GM18502 (cell line): ENCODE results near the gene PPWD1.
"Not testable (repeated sequence)": the region's sequence is repeated elsewhere in the genome, so short reads cannot be mapped to it uniquely, and the experiment has no call there.

ENCODE experiments used
- ATAC-seq: cut with Tn5 transposase; IDR thresholded peaks from one replicate; pipeline ENCODE4 v1.9.1; 2021; ENCODE audit warnings: mild to moderate bottlenecking; ENCODE audit not compliant: unreplicated experiment, poor library complexity

Gene PPWD1

DNA sequence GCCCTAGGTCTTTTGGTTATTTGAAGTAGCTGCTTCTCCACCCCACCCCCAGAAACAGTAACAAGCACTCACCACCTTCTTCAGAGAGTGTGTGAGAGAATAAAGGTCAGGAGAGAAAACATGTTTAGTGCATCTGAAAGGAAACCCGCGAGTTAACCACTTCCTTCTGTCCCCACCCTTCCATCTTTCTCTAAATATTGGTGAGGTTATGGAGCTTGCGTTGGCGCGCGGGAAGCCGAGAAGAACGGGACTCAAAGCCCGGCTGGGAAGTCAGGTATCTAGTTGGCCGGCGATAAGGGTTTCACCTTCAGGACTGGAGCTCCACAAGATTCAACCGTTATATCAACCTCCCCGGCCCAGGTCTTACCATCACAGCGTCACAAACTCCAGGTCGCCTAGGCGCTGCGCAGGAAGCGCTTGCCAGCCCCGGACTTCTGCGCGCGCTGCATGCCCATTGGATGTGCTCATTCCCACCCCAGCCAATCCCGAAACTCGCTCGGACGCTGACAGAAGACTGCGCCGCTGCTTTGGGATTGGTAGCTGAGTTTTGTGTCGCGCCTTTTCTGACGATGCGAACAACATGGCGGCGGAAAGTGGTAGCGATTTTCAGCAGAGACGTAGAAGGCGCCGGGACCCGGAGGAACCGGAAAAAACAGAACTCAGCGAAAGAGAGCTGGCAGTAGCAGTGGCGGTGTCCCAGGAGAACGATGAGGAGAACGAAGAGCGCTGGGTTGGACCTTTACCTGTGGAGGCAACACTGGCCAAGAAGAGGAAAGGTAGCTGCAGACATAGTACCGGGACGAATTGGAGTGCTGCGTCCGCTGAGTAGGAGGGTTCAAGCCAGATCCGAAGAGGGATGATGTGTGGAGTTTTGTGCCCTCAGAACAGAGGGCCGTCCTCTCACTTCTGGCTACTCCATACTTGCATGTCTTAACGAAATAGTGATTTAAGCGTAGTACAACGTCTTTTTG, at the start of gene PPWD1, which contains the start of gene CENPK:
Gene PPWD1 (plus strand): TSS at position 566 of the 971 bp plus-strand sequence. CDS start 15 bp downstream, at position 581.
Gene CENPK (minus strand): TSS at position 438 of the 971 bp plus-strand sequence. CDS start 8,261 bp downstream, outside the sequence.
- ATAC-seq: peak; percentile 99

DNA sequence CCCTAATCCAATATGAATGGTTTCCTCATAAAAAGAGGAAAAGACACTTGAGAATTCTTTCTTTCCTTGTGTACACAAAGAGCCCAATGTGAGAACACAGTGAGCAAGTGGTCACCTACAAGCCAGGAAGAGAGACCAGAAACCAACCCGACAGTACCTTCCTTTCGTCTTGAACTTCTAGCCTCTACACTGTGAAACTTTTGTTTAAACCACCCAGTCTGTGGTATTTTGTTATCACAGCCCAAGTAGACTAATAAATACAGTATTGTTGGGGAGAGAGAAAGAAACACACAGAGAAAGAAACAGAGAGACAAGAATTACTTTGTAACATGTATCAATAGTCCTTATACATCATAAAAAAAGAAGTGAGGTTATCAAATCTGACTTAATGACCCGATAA, 37.4 kb upstream of the PPWD1 start:
- ATAC-seq: no peak

DNA sequence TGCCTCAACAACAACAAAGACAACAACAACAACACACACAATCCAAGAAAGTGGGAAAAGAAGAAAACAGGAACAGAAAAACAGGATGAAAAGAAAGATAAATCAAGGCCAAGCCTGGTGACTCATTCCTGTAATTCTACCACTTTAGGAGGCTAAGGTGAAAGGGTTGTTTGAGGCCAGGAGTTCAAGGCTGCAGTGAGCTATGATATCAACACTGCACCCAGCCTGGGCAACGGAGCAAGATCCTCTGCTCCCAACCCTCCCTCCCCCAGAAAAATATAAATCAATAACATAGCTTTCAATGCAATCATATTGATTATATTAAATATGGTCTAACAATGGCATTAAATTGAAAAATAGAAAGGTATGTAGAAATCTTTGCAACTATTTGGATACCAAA, 32.2 kb upstream of the PPWD1 start:
- no peak for ATAC-seq

DNA sequence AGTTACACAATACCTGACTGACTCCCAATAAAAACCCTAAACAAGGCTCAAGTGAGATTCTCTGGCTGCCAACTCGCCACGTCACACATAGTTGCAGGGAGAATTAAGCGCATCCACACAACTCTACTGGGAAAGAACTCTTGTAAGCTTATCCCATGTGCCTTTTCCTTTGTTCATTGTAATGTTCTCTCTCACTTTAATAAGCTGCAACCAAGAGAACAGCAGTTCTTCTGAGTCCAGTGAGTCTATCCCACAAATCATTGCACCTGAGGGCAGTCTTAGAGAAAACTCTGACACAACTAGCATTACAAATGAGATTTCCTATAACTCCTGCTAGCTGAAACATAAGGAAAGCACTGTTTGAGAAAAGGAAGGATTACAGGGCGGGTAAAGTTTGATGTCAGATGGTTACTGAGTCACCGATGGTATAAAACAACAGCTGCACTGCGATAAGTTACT, 27.5 kb upstream of the PPWD1 start:
- no peak for ATAC-seq

DNA sequence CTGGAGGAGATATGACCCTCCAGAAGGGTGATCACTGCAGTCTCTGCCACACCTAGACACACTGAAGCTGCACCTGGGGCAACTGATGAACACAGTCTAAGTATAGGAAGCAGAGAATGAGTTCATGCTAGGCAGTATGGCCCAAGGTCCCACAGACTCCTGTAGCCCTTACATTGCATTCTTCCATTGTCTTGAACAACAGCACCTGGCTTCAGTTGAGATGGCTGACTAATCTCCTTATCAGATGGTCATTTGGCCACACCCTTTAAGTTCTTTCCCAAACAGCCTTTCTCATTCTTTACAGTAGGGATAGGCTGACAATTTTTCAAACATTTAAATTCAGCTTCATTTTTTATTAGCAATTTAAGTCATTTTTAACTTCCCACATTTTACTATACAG, 23.3 kb upstream of the PPWD1 start:
- ATAC-seq: no peak

DNA sequence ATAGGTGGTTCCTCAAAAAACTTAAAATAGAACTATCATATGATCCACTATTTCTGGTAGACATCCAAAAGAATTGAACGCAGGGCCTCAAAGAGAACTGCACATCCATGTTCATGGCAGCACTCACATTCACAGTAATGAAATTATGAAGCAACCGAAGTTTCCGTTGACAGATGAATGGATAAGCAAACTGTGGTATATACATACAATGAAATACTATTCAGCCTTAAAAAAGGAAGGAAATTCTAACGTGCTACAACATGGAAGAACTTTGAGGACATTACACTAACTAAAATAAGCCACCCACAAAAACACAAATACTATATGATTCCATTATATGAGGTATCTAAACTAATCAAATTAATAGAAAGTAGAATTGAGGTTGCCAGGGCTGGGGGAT, 18.6 kb upstream of the PPWD1 start:
- no peak for ATAC-seq

DNA sequence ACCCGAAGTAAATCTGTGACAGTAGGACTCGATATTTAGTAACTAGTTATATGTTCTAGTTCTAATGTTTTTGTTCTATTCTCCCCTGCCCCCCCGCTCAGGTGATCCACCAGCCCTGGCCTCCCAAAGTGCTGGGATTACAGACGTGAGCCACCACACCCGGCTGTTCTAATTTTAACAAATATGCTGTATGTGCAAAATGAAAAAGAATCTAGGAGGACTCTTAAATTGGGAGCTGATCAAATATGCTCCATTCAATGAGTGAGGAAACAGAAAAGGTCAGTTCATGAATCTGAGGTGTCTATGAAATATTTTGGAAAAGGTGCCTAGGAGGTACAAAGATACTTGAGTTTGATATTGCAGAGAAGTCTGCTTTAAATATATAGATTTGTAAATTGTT, 17.0 kb upstream of the PPWD1 start:
- ATAC-seq: no peak

DNA sequence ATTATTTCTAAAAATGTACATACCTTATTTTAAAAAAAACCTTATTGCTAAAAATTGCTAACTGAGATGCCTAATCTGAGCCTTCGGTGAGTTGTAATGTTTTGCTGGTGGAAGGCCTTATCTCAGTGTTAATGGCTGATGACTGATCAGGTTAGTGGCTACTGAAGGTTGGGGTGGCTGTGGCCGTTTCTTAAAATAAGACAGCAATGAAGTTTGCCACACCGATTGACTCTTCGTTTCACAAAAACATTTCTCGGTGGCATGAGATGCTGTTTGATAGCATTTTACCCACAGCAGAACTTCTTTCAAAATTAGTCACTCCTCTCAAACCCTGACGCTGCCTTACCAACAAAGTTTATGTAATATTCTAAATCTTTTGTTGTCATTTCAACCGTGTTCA, 14.8 kb upstream of the PPWD1 start:
- no peak for ATAC-seq

DNA sequence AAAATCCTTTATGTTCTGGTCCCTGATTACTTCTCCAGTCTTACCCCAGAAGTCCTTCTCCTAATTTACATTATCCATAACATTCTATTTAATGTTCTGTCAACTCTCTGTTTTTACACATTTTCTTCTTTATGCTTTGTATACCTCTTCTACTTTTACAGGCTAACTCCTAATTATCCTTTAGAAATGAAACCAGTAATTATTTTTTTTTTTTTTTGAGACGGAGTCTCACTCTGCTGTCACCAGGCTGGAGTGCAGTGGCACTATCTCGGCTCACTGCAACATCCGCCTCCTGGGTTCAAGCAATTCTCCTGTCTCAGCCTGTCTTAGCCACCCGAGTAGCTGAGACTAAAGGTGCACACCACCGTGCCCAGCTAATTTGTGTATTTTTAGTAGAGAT, 9.2 kb upstream of the PPWD1 start:
- no peak for ATAC-seq

DNA sequence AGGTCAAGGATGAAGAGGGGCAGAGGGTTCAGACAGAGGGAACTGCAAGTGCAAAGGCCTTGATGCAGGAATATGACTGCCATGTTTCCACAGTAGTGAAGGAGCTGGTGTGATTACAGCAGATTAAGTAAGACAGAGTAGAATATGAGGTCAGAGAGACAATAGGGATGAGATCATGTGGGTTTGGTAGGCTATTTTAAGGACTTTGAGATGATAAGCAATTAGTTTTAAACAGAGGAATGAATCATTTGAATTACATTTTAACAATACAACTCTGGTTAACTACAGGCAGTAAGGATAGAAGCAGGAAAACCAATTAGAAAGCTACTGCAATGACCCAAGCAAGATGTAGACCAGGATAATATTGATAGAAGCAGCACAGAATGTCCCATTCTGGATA, 7.8 kb upstream of the PPWD1 start:
- no peak for ATAC-seq

DNA sequence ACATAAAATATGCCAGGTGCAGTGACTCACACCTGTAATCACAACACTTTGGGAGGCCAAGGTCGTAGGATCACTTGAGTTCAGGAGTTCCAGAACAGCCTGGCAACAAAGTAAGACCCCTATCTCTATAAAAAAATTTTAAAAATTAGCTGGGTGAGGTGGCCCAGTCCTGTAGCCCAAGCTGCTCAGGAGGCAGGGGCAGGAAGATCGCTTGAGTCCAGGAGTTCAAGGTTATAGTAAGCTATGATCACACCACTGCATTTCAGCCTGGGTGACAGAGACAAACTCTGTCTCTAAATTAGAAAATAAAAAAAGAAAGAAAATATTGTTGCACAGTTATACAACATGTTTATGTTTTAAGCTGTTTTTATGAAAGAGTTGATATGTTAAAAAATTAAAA, 6.9 kb upstream of the PPWD1 start:
- ATAC-seq: no peak

DNA sequence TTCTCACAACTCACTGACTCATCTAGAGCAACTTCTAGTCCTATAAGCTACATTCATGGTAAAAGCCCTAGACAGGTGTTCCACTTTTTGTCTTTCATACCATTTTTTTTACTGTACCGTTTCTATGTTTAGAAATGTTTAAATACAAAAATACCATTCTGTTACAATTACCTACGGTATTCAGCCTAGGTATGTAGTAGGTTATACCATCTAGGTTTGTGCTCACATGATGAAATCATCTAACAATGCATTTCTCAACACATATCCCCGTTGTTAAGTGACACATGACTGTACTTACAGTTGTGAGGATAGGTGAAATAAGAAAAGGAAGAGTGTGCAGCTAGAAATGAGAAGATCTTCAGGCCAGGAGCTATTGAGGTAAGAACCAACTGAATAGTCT, 6.4 kb upstream of the PPWD1 start:
- no peak for ATAC-seq

DNA sequence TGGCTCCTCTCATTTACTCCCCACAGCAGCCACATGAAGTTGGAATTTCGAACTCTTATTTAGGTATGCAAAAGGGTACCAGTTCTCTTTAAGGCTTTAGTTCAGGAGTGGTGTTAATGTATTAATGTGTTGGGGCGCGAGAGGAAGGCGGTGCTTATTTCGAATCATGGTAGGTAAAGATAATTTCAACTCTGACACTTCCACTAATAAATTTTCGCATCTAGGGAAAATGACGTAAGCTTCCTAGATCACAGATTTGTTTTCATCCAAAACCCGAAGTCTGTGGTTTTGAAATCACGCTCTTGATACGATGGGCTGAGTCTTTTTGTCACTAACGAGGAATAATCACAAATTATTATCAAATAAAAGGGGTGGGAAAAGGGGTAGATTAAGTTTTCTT, 681 bp downstream of the PPWD1 start:
- ATAC-seq: no peak

DNA sequence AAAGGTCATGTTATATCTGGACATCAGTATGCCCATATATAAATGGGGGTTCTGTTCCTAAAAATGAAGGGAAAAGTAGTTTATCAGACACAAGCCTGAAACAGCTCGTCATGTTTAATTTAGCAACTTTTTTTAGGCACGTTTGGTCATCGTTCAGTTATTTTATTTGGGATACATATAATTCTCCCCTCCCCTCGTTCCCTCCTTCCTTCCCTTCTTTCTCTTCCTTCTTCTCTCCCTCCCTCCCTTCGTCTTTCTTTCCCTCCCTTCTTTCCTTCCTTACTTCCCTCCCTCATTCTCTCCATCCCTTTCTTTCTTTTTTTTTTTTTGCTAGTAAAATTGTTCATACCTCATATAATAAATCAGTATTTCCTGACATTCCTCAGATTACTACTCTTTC, 3.4 kb downstream of the PPWD1 start:
- no peak for ATAC-seq

DNA sequence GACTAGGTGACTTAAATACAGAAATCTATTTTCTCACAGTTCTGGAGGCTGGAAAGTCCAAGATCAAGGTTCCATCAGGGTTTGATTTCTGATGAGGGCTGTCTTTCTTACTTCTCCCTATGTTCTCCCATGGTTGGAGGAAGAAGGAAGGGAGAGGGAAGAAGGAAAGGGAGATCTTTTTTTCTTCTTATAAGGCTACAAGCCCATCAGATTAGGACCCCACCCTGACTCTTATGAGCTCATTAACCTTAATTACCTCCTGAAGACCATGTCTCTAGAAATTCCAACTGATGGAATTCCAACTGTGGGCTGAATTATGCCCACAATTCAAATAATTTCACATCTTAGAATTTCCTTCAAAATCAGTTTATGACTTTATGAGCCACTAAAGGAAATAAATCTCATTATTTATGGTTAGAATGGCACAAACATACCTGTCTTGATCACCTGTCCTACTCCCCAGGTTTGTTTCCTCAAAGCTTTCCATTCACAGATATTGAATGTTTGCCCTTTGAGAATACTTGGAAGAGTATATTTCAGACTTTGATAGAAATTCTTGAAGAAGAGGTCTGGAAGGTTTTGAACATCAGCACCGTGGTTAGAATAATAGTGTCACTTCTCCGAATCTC, 7.6 kb downstream of the PPWD1 start:
- ATAC-seq: no peak

DNA sequence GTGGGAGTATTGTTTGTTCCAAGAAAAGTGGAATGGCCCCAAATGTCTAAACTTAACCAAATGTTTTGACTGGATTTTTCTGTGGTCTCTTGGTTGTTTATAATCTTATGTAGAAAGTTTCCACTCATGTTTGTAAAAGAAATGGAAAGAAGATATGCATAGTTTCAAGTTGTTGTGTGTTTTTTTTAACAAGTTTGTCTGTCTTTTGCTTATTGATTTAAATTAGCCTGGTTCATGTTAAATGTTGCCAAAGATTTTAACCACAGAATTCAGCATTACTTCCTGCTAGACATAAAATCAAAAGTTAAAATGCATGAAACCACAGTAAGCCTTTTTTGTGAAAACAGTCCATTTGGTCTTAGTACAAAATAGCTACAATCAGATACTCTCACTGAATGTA, 14.0 kb downstream of the PPWD1 start:
- no peak for ATAC-seq

DNA sequence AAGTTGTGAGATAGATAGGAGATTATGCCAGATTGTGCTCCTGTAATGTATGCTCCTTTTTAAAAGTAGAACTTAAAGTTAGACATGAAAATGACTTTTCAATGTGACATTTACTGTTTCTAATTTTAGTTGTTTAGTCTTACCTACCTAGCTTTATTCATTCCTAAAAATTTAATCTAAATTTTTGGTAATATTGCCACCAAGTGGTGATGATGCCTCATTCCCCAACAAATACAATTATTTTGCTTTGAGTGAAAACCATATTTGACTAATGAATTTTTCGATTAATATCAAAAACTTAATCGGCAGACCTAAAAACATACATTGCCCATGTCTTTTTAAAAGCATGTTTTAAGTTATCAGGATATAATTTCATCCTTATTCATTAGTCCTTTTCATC, 25.6 kb downstream of the PPWD1 start:
- ATAC-seq: no peak

DNA sequence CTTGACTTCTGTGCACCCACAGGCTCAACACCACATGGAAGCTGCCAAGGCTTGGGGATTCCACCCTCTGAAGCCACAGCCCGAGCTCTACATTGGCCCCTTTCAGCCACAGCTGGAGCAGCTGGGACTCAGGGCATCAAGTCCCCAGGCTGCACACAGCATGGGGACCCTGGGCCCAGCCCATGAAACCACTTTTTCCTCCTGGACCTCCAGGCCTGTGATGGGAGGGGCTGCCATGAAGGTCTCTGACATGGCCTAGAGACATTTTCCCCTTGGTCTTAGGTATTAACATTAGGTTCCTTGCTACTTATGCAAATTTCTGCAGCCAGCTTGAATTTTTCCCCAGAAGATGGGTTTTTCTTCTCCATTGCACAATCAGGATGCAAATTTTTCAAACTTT, 38.7 kb downstream of the PPWD1 start:
- ATAC-seq: not testable (repeated sequence)

DNA sequence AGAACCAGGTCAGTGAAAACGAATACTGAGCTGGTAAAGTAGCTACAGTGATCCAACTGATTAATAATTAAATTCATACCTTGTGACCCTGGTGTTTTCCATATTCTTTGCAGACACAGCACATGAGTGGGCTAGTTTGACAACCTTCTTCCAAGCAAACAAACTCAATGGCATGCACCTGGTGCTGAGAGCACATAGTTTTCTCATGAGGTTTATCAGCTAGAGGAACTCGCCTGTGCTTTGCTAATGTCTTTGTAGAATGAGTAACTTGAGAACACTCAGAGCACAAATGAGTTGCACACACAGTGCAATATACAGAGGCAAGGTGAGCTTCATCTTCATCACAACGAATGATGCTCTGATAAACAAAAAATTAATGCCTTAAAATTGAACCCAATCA, 48.4 kb downstream of the PPWD1 start:
- ATAC-seq: no peak

DNA sequence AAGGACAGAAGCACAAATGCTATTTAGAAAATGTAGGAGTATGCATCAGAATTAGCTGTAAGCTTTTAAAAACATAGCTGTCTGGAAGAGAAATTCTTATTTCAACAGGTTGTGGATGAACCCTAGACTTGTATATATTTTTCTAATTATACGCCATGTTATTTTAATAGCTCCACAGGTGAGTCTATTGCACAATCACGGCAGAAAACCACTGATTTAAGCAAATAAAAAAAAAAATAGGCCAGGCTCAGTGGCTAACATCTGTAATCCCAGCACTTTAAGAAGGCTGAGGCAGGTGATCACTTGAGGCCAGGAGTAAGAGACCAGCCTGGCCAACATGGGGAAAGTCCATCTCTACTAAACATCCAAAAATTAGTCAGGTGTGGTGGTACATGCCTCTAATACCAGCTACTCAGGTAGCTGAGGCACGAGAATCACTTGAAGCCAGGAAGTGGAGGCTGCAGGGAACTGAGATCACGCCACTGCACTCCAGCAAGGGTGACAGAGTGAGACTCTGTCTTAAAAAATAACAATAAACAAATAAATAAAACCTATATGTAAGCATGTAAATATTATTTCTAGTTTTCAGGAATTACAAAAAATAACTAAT, 49.3 kb downstream of the PPWD1 start:
- no peak for ATAC-seq

DNA sequence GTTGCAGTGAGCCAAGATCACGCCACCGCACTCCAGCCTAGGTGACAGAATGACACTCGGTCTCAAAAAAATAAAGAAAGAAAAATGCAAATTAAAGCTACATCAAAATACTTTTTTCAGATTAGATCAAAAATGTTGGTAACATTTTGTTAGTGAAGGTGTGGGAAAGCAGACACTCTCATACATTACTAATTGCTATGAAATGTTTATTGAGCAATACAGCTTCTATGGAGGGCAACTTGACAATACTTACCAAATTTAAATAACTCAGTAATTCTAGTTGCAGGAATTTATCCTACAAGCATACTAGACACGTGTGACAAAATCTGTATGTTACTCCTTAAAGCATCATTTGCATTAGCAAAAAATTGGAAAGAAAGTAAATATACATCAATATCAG, 56.9 kb downstream of the PPWD1 start:
- ATAC-seq: no peak
